Activated CD4-positive, alpha-beta T cell treated with anti-CD3 and anti-CD28 coated beads for 4 hours (primary cell): ENCODE data around the gene SFRP4.

Source experiments
- DNase-seq, 2 donors: peaks; one replicate each; pipeline ENCODE4 v3.0.0-alpha.2; 2020

SFRP4 gene

DNA sequence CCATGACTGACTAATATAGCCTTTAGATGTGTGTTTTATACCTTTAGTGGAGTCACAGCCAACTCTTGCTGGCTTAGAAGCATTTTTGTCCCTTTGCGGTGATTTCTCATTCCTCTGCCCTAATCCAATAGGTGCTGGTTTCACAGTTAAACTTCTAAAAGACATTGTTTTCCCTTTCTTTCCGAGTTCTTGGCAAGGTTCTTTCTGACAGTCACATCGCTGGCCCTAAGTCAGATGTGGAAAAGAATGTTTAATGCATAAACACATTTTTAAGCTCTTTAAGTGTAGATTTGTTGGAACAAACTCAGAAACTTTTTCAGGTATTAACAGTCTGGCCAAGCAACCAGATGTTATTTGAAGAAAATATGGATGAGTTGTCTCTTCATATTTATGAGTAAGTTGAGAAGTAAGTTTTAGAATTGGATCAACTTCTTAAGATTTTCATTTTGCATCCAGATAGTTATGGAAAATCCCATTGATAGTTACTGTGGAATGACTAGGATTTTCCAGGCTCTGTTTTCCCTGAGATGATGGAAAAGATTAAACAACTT is 7.9 kb upstream of the SFRP4 start:
- DNase-seq, result no peak

DNA sequence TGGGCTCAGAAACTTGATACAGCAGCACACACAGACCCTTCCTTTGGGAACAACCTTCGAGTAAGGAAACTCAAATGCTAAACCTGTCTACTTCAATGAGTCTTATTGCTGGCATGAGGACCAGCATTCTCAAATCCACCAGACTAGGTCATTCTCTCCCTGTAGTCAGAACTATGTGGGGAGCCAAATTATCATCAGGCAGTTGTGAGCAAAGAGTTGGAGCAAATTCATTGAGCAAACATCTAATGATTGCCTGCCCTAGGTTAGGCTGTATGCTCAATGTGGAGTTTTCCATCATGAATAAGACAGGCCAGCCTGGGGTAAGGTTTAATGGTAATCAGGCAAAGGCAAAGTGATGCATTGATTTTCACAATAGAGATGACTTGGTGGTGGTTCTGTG is 7.4 kb upstream of the SFRP4 start:
- DNase-seq, result no peak

DNA sequence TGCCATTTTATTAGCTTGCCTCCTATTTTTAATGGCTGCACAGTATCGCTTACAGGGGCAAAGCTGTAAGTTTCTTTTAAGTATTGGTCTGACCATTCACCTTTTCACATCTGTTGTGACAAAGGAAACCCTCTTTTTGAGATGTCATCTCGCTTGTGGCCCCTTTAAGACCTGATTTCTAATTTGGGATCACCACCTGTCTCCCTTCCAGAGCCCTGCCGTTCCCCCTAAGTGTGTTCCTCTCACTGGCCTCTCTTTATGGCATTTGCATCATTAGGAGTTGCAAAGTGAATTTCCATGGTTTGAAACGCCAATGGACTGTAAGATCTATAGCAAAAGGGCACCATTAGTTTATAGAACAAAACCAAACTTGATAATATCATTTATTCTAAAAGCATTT is 5.3 kb upstream of the SFRP4 start:
- DNase-seq, result no peak

DNA sequence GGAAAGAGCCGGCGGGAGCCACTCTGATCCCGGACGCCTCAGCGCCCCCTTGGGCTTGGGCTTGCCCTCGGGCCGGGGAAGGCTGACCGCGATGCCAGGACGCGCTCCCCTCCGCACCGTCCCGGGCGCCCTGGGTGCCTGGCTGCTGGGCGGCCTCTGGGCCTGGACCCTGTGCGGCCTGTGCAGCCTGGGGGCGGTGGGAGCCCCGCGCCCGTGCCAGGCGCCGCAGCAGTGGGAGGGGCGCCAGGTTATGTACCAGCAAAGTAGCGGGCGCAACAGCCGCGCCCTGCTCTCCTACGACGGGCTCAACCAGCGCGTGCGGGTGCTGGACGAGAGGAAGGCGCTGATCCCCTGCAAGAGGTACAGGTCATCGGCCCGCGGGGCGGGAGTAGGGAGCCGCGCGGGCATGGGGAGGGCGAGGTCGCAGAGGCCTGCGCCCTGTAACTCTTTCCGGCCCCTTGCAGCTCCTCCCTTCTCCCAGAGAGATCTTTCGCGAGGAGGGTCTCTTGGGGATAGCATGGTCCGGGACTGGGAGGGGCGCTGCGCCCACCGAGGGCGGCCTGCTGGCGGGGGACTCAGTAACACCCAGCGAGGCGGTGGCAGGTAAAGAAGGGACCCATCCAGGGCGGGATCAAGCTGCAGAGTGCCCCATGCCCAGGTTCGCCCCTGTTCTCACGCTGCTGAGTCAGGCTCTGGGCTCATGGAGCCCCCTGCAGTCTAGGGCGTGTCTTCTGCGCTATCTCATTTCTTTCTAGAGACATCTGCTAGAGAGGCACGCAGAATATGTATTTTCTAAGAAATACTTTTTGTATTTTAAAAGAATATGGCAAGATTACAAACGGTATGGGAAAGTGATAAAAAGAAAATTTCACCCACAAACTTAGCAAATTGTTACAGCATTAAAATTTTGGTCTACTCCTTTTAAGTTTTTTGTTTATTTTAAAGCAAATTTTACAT is 4.5 kb upstream of the SFRP4 start:
- no peak for DNase-seq

DNA sequence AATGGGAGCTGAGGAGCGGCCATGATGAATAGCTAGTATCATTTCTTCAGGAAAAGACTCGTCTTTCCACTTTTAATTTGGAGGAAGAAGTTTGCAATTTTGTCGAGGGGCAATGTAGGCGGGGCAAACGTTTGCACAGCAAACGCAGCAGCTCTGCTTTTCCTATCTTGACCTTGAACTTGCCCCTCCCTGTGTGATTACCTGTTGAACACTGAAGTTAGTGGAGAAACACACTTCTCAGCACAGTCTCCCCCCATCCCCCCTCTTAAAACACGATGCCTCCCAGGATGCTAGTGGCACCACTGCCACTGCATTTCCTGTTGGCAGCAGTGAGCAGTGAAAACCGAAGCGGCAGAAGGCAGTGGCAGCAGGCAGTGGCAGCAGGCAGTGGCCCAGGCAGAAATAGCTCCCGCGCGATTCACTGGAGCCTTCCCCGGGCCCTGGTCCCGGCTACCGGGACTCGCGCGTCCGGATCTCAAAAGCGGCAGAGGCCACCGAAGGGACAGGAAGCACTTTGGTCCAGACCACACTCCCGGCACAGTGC is 3.8 kb upstream of the SFRP4 start, which contains the start of gene EPDR1:
Gene EPDR1, plus strand, starts transcription at position 336 of the 544 bp plus-strand sequence. CDS start 300 bp downstream, outside the sequence.
- DNase-seq, result no peak

DNA sequence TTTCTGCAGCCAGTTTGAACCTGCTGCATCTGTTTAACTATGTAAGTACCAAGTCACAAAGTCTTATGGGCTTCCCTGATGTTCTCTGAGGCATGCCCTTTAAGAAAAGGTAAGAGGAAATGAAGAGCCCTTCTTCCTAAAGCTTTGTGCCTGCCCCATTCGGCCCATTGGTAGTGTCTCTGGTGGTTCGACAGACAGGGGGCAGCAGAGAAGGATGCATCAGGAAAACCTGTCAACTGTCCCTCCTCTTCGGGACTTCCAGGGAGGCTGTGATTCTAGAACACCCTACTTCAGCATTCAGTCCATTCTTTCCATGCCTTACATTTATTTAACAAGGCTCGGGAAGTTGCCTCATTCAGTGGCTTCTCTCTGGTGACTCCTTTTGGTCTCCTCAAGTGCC is 1.9 kb upstream of the SFRP4 start:
- no peak for DNase-seq

DNA sequence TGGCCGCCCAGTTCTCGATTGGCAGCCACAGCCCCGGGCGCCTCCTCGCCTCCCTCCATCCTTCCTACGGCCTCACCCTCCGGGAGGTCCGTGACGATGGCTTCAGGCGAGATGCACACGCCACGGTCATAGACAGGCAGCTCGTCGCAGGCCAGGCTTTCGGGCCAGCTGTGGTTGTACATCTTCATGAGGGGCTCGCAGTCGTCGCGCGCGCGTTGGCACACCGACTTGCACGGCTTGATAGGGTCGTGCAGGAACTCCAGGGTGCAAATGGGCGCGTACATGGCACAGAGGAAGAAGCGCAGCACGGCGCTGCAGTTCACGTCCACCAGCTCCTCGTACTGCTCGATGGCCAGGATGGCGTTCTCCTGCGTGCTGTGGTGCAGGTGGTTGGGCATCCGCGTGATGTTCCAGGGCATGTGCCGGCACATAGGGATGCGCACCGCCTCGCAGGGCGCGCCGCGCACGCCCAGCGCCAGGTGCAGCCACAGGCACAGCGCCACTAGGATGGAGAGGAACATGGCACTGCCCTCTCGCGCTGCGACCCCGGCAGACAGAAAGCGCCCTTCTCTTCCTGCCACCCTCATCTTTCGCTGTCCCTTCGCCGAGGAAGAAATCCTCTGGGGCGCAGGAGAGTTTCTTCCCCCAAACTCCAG is 472 bp downstream of the SFRP4 start:
- no peak for DNase-seq

DNA sequence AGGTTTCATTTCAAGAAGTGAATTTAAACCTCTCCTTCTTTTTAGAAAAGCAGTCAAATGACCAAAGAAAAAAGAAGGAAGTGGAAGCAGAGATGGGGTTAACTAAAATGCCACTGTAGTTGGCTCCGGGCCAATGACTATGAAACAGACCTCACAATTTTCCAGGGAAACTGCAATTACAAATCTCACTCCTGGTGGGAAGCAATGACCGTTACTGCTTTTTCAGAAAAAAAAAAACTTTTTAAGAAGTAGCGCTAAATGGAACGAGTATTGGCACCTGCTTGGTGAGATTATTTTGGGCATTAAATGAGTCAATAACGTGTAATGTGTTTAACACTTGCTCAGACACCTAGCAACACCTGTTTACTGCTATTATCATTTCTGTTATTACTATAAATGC is 1.2 kb downstream of the SFRP4 start:
- no peak for DNase-seq

DNA sequence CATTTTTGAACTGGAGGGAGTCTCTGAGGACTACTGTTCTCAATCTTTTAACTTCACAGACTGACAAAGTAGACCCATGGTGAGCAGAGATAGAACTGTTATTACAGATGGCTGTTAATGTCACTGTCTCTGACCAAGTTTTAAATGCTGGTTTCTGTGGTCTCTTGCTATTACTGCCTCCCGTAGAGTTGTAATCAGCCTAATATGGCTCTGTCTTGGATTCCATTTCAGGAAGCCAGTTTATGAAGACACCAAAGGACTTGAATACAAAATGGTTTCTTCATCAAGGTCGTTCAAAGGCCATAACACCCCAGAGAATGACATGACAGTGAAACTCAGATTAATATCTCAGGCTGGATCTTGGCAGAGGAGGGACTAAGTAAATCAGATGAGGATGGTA is 3.9 kb downstream of the SFRP4 start:
- no peak for DNase-seq

DNA sequence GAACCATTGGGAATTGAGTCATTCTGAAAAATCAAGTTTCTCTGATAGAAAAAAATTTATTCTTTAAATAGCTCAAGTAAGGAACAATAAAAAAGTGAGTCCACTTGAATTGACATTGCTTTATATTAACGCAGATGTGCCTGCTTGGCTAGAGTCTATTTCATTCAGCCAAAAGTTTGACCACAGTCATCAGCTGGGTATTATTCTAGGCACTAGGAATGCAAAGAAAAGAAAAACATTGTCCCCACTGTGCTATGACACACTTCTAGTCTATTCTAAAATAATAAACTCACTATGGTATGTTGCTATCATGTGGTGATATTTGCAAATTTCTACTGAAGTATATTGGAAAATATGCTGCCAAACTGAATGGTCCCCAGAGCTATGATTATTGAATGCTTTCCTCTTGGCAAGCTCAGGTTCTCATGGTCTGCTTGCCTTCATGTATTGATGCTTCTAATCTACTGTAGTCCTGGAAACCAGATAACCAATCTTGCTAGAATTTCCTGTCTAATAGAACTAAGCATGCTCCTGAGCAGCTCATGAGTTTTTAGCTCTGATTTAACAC is 8.3 kb downstream of the SFRP4 start:
- no peak for DNase-seq

DNA sequence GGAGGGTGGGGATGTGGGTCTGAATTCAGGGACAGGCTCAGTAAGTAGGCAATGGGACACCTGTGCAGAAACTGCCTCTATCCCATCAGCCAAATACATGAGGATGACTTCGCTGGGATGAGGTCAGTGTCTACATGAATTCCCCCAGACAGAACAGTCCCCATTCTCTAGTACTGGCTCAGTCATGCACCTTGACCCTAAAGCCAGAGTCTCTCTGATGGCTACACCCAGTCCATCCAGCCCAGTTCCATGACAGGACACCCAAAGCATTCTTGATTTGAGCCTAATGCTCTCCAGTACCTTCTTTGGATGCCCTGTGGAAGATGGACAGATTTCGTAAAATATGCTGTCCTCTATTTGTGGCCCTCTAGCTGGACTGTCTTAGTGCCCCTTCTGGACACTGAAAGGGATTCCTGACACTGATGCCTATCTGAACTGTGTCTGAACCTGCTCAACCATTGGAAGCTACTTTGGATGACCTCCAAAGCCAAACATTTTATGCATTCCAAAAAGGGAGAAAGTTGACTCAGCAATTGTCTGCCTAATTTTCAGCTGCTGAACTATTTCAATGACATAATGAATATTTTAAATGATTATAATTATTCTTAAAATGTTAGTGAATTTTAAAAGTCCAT is 14.6 kb downstream of the SFRP4 start:
- no peak for DNase-seq

DNA sequence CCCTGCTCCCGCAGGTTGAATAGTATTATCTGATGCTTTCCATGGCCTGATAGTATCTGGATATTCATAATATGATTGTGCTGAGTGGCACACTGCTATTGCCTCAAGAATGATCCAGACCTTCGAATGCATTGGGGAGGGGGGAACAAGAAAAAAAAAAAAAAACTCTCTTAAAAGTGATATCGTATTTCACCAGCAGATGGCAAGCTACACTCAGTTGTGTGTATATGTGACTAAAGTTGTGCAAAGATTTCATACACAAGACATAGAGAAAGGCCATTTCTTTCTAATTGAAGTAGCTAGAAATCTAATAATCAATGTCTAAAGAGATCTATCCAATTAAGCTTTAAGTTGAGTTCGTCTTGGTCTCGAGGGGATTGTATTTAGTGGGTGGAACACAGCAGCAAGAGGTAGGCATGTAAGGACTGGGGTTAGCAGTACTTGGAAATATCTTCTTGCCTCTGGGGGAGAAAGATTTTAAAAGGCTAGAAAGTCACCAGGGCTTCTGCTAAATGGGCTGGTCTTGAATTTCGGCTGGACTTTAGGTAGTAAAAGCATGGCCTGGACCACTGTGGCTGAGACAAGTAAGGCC is 15.3 kb downstream of the SFRP4 start:
- no peak for DNase-seq

DNA sequence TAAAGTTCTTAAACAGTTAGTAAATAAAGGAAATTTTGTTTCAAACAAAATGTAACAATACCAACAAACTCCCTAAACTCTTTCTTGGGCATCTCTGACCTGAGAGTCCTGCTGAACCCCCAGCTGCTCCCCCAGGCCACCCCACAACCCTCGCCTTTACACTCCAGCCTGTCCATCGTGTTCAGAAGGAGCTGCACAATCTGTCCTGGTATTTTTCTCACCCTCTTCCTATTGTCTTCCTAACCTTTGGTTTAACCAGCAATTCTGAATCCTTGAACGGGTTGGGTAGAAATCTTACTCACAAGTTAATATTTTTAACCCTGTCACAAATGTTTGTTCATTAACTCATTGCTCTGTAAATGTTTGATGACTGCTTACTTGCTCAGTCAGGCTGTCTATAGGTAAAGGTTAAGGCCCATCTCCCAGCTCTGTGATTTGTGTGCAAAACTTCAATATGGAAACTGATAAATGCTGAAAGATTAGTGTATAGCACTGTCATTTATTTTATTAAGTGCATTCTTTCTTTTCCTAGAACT is 16.8 kb downstream of the SFRP4 start:
- no peak for DNase-seq

DNA sequence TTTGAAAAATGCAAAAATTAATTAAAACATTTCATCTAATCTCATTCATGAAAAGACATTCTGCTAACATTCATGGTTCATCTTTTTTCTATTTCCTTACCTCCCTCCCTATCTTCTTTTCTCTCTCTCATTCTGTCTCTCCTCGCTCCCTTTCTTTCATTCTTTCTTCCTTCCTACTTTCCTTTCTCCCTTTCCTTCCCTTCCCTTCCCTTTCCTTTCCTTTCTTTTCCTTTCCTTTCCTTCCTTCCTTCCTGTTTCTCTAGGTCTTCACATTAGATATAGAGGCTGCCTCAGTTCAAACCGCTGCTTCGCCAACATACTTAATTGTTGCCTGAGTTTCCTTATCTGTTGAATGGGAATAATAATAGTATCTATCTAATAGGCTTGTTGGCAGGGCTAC is 21.9 kb downstream of the SFRP4 start:
- no peak for DNase-seq

DNA sequence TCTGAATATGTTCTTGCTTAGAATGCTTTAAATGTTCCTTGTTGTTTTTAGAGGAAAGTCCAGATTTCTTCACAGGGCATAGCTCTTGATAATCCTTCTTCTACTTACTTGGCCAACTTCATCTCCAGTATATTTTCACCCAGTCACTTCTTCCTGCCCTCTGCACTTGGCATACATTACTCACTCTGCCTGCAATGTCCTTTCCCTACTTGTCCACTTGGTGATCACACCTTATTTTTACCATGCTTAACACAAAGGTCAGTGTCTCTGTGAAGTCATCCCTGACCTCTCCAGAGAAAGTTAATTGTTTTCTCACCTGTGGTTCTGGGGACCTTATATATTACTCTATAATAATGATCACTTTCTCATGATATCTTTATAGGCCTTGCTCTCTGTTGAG is 23.3 kb downstream of the SFRP4 start:
- DNase-seq, result no peak

DNA sequence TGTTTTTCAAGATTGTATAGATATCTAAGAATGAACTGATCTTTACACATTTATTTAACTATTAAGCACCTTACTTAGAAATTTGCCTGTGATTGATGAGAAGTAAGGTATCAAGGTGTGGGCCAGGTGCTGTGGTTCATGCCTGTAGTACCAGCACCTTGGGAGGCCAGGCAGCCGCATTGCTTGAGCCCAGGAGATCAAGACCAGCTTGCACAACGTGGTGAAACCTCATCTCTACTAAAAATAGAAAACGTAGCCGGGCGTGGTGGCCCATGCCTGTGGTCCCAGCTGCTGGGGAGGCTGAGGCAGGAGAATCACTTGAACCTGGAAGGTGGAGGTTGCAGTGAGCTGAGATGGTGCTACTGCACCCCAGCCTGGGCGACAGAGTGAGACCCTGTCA is 34.5 kb downstream of the SFRP4 start:
- DNase-seq, result no peak
